Nephron progenitor cell (in vitro differentiated cells): ENCODE results near the gene GPR153.

ENCODE experiments used
- DNase-seq: peaks from one replicate; pipeline ENCODE4 v3.0.0; 2021
- H3K27ac Mint-ChIP-seq: 2 replicates; pipeline ENCODE4 v1.8.0; 2021; ENCODE audit warnings: mild to moderate bottlenecking, moderate library complexity, mixed read lengths
- H3K27me3 Mint-ChIP-seq: 2 replicates; pipeline ENCODE4 v1.8.0; 2021; ENCODE audit warnings: mild to moderate bottlenecking, low read depth, mixed read lengths; ENCODE audit not compliant: poor library complexity
- H3K36me3 Mint-ChIP-seq: 2 replicates; pipeline ENCODE4 v1.8.0; 2021; ENCODE audit warnings: low read depth, mixed read lengths
- H3K4me1 Mint-ChIP-seq: 2 replicates; pipeline ENCODE4 v1.8.0; 2021; ENCODE audit warnings: mixed read lengths
- H3K4me3 Mint-ChIP-seq: 2 replicates; pipeline ENCODE4 v1.8.0; 2021; ENCODE audit warnings: mild to moderate bottlenecking, moderate library complexity, mixed read lengths
- H3K9me3 Mint-ChIP-seq: 2 replicates; pipeline ENCODE4 v1.8.0; 2021; ENCODE audit warnings: mild to moderate bottlenecking, moderate library complexity, mixed read lengths
- TF ChIP-seq, protein P1 (sequence below): fragments of 200-600 bp; sonication (generic); IDR thresholded peaks from 2 replicates; pipeline ENCODE4 v1.5.0; 2021; ENCODE audit warnings: antibody characterized with exemption

The GPR153 gene

DNA sequence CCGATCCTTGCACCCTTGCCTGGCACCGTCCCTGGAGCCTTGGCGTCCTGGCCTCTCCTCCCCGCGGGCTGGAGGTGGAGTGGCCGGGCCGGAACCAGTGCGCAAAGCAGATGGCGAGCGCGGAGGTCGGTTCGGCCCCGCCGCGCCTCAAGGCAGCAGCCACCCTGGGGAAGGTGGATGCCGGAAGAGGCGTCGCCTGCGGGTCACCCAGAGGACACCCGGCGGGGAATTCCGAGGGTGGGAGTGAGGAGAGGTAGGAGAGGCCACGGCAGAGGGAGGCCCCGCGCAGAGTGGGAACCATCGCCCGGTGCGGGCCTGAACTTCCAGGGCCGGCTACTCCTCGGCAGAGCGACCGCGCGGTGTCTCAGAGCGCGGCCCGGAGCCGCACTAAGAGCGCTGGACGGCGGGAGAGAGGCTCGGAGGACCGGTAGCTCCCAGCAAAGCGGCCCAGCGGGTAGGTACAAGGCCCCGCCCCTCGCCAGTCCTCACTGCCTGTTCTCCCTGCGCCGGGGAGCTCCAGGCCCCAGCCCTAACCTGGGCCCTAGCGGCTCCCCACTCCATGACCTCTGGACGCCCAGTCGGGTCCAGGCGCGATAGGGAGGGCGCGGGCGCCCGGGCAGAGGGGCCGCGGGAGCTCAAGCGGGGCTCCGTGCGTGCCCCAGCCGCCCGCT is 54.9 kb downstream of the GPR153 start, which contains the start of gene RNF207:
RNF207 (plus strand) TSS at position 271 of the 671 bp plus-strand sequence. CDS start 417 bp downstream, outside the sequence.
- Mint-ChIP-seq H3K4me3 (peak within 1 kb of the TSS; percentile 60), H3K27ac (no peak within 1 kb of the TSS), H3K4me1 (peaks cover 15% of the 10 kb centered on the region), H3K9me3 (no peaks in the 10 kb centered on the region), H3K36me3 (no peaks in the 10 kb centered on the region), H3K27me3 (peaks cover 46% of the 10 kb centered on the region)
- peak; percentile 73 for DNase-seq
- TF ChIP-seq, protein P1, sequence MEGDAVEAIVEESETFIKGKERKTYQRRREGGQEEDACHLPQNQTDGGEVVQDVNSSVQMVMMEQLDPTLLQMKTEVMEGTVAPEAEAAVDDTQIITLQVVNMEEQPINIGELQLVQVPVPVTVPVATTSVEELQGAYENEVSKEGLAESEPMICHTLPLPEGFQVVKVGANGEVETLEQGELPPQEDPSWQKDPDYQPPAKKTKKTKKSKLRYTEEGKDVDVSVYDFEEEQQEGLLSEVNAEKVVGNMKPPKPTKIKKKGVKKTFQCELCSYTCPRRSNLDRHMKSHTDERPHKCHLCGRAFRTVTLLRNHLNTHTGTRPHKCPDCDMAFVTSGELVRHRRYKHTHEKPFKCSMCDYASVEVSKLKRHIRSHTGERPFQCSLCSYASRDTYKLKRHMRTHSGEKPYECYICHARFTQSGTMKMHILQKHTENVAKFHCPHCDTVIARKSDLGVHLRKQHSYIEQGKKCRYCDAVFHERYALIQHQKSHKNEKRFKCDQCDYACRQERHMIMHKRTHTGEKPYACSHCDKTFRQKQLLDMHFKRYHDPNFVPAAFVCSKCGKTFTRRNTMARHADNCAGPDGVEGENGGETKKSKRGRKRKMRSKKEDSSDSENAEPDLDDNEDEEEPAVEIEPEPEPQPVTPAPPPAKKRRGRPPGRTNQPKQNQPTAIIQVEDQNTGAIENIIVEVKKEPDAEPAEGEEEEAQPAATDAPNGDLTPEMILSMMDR: no peak

DNA sequence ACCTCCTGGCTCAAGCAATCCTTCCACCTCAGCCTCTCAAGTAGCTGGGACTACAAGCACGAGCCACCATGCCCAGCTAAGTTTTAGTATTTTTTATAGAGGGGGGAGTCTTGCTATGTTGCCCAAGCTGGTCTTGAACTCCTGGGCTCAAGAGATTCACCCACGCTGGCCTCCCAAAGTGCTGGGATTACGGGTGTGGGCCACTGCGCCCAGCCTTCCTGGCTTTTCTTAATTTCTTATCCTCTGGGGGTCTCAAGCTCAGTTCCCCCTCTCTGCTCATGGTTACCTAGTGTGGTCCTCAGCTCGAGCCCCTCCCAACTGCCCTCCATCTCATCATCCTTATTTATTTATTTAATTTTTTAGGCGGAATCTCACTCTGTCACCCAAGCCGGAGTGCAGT is 58.6 kb downstream of the GPR153 start:
- H3K27me3 Mint-ChIP-seq: peaks cover 26% of the 10 kb centered on the region
- TF ChIP-seq, protein P1: no peak
- DNase-seq: no peak
- peaks cover 42% of the 10 kb centered on the region for H3K4me1 Mint-ChIP-seq
- peaks cover 12% of the 10 kb centered on the region for H3K36me3 Mint-ChIP-seq
- no peaks in the 10 kb centered on the region for H3K9me3 Mint-ChIP-seq
- peak overlapping the region; percentile 19 for H3K4me3 Mint-ChIP-seq
- no peak overlapping the region for H3K27ac Mint-ChIP-seq

DNA sequence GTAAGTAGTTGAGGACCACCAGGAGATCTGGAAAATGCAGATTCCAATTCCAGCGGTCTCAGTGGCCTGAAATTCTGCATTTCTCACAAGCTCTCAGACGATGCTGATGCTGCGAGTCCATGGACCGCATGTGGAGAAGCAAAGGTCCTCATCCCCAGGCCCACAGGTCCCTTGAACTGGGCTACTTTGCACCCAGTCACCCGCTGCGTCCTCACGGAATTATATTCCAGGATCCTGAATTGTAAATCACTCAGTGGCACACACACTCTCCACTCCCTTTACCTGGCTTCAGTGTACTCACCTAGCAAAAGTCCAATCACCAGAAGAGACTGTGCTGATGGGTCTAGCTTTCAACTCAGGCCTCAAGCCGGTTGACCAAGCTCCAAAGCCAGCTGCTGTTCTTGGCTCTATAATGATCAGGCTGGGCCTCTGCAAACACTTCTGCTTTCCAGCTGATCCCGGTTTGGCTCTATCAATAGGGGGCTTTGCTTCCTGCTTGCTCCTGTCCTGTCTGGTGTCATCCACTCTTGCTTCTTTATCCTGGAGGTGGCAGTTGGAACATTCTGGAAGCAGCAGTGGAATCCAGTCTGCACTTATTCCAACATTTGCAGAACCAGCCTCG is 60.6 kb downstream of the GPR153 start:
- TF ChIP-seq, protein P1: no peak
- peak overlapping the region; percentile 93 for H3K4me3 Mint-ChIP-seq
- no peak for DNase-seq

DNA sequence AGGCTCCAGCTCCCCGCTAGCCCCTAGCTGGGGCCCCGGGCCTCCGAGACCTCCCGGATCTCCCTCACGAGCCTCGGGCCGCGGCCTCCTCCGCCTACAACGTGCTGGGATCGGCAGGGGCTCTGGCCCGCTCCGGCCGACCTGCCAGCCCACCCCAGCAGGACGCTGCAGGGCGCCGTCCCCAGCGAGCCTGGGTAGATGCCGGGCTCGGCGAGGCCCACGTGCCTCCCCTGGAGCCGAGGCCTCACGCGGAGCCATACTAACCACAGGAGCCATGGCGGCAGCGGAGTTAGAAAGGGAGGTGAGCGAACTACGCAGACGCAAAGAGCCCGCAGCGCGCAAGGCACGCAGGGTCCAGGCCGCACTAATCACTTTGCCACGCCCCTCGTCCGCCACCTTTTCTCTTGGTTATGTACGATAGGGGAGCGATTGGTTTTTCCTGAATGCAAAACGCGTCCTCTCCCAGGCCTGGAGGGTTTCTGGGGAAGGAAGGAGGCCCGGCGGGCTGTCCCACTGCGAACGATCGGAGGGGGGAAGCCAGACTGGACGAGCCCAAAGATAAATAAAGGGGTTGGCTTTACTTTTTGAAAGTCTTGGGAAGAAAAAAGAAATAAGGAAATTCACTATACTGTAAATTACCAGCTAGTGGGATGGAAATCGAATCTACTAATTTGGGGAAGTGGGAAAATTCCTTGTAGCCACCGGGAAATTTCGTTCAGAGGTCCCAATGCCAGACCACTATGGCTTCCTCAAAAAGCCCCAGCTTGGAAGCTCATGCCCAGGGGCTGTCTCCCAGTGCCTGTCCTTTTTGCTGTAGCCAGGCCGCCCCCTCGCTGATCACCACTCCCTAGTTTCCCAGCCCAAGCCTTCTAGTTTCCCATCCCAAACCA is 61.4 kb downstream of the GPR153 start, which contains the start of gene RPL22:
RPL22 (minus strand) TSS at position 298 of the 890 bp plus-strand sequence; CDS start at position 276, 22 bp downstream.
- TF ChIP-seq, protein P1: no peak
- Mint-ChIP-seq H3K27me3 (peaks cover 7% of the 10 kb centered on the region), H3K9me3 (no peaks in the 10 kb centered on the region), H3K36me3 (peaks cover 30% of the 10 kb centered on the region), H3K27ac (peak within 1 kb of the TSS; percentile 97), H3K4me3 (peak within 1 kb of the TSS; percentile 93), H3K4me1 (peaks cover 48% of the 10 kb centered on the region)
- peak; percentile 96 for DNase-seq

More for the DNA sequence above, 60.6 kb downstream of the GPR153 start:
- Mint-ChIP-seq H3K9me3 (no peaks in the 10 kb centered on the region), H3K36me3 (peaks cover 27% of the 10 kb centered on the region), H3K4me1 (peaks cover 48% of the 10 kb centered on the region), H3K27me3 (peaks cover 13% of the 10 kb centered on the region), H3K27ac (peak overlapping the region; percentile 97)

DNA sequence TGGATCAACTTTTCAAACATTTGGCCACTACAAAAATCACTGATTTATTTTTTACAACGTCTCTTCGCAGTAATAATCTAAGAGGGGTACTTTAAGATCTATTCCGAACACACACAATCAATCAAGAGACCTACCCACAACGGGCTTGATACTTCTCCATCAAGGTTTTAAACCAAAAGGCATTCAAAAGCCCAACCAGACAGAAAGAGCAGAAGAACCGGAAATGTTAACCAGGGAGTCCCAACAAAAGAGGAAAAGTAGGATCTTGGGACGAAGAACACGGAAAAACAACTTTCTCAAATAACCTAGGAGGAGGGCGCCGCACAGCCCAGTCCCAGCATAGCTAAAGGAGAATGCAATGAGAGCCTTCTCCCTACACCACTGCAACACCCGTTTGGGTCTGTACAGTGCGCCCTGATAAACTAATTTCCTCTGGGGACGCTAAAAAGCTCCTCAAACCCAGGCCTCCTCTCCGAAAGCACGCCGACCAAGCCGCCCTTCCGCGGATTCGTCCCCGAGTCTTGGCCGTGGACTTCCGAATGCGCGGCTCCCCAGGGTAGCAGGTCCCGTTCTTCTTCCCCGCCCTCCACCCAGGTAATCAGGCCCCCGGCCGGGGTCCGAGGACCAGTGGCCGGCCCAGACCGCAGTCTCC is 62.1 kb downstream of the GPR153 start:
- H3K4me3 Mint-ChIP-seq: peak overlapping the region; percentile 93
- no peaks in the 10 kb centered on the region for H3K9me3 Mint-ChIP-seq
- no peak for DNase-seq
- H3K27ac Mint-ChIP-seq: peak overlapping the region; percentile 25
- peaks cover 3% of the 10 kb centered on the region for H3K27me3 Mint-ChIP-seq
- H3K4me1 Mint-ChIP-seq: peaks cover 48% of the 10 kb centered on the region
- TF ChIP-seq, protein P1: no peak
- peaks cover 36% of the 10 kb centered on the region for H3K36me3 Mint-ChIP-seq
